ENCODE results near the gene EEF1AKMT3.

The EEF1AKMT3 gene

DNA sequence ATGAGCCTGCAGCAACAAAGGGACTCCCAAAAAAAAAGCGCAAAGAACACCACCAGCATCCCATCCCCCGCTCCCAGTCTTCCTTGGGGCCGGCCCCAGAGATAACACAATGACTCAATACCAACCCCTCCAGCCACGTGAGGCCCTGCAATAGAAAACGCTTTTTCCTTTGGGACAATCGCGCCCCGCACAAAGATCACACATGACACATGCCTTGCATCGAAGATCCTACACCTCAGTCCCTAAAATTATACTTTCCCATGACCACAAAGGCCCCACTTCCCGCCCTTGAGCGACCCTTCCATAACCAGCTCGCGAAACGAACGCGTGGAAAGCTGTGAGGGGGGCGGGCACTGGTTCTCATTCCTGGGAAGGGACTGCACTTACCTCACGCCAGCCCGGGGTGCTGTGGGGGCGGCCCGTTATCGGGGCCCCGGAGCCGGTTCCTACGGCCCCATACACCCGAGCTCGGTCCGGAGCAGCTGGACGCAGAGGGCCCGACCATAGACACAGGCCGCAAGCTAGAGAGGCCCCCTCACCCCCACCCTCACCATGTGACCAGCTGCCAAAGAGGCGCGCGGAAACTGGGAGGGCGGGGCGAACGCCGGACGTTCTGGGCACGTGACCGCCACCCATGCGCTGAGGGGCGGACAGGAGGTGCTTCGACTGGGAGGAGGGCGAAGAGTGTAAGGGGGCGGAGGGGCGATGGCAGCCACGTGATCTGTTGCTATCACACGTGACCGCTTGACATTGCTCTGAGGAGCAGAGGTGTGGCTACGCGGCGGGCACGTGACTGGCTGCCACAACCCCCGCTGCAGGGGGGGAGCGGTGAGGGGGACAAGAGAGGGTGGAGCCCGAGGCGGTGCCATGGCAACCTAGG is 20.4 kb upstream of the EEF1AKMT3 start, which contains the start of gene CDK4:
Gene CDK4 (minus strand): TSS at position 523 of the 880 bp plus-strand sequence. CDS start 593 bp downstream, outside the sequence.
- DNase-seq, result peak; percentile 97 to 98

DNA sequence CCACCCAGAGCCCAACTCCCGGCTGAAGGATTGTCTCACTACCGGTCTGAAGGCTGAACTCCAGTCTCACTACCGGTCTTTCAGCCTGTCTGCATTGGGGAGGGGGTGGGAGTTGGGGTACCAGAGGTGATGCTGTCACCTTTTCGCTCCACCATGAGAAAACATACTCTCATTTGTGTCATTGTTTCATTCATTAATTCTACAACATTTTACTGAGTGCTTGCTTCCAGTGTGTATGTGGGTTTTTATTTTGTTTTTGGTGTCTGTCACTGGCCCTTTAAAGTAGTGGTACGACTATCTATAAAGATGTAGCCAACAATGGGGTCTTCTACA is 19.8 kb upstream of the EEF1AKMT3 start:
- DNase-seq, result no peak

GRCh38 chr12:57753756-57754337 is 18.6 kb upstream of the EEF1AKMT3 start:
- DNase-seq, result no peak

GRCh38 chr12:57754411-57755193 is 17.8 kb upstream of the EEF1AKMT3 start, which contains the start of gene MARCHF9:
MARCHF9 (plus strand) TSS chr12:57755103; CDS start chr12:57755529, 426 bp downstream.
- peak; percentile 85 to 88 for DNase-seq

DNA sequence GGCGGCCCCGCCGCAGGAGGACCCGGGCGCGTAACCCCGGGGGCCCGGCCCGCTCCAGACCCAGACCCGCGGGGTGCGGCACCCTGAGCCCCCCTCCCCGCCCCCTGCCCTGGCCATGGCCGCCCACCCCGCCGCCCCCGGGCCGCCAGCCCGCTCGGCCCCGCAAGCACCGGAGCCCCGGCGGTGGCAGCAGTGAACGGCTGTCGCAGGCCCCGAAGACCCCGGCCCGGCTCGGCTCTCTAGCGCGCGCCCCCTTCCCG is 17.3 kb upstream of the EEF1AKMT3 start:
- DNase-seq, result no peak

GRCh38 chr12:57755454-57756372 is 16.7 kb upstream of the EEF1AKMT3 start:
- DNase-seq, result peak in 1 of 2 donors; percentile 43

DNA sequence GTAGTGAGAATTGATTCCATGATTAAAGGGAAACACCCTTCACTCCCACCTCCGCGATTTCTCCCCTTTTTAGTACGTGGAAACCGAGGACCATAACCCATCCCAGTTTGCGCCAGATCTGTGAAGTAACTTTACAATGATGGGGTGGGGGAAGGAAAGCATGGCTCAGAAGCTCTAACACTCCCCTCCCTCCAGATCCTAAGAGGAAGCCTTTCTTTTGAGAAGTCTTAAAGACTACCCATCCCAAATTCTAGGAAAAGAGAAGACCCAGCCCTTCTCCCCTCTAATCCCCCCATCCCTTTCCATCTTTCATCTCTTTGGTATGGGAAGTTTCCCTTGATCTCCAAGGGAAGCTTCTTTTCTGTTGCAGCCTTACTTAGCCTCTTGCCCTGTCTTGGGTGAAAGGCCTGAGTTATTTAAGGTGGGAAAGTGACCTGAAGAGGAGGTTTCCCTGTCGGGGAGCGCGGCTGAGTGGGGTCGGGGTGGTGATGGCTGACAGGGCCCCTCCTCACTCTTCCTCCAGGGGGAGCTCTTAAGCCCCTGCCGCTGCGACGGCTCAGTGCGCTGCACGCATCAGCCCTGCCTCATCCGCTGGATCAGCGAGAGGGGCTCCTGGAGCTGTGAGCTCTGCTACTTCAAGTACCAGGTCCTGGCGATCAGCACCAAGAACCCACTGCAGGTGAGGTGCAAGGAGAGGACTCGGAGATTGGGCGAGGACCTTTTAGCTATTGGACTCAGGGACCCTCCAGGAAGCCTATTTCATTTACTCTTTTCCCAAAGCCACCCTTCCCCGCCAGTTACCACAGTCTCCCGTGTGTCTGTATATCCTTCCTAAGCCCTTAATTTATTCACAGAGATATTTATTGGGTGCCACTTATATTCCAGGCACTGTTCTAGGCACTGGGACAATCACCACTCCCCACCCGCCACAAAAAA is 15.7 kb upstream of the EEF1AKMT3 start:
- DNase-seq, result peak; percentile 77 to 79

GRCh38 chr12:57757771-57758170 is 14.6 kb upstream of the EEF1AKMT3 start:
- DNase-seq, result no peak

GRCh38 chr12:57758552-57759359 is 13.7 kb upstream of the EEF1AKMT3 start:
- DNase-seq, result no peak

DNA sequence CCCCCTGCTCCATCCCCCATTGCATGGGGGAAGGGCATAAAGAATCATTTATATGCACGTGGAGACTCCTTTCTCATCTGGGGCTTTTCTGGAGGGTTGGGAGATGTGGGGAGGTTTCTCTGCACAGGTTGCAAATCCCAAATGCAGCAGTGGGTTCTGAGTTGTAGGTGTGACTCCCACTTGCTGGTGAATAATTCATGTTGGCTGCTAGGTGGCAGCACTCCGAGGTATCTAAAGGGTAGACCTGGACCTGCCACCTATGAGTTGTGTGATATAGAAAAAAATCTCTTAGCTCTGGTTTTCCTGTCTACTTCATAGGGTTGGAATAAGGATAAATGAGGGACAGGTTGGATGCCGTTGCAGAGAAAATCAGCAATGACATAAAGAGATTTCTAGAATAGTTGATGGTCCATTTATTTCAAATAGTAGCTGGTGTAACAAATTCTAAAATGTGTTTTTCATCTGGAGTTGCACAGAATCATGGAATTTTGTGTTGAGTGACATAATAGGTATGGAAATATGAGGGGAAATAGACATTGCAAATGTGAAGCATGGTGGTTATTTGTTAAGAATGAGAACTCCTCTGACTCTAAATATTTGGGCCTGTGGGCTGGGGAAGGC is 12.9 kb upstream of the EEF1AKMT3 start:
- peak in 1 of 2 donors; percentile 44 for DNase-seq

DNA sequence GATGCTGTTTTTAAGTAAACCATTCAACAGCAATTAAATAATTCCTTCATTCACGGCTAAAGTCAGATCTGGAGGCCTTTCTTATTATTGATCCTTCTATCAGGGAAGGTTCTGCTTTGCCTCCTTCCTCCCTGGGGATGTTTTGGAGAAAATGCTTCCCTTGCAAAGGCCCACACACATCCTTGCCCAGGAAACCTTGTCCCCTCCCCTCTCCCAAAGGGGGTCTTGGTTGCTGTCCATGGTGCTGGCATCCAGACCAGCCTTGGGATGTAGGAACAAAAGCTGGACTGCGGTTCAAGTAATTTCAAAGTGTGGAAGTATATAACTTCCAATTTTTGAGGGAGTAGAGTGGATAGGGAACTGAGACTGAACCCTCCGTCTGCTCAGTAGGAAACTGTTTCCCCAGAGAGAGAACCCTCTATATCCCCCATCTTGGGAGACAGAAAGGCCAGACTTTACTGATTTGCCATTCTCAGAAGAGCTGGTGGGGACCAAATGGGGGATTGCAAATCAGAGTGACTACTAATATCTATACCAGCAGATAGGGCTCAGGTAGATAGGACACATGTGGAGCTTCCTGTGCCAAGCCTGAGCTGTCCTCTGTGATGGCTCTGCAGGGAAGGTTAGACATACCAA is 11.9 kb upstream of the EEF1AKMT3 start:
- no peak for DNase-seq

DNA sequence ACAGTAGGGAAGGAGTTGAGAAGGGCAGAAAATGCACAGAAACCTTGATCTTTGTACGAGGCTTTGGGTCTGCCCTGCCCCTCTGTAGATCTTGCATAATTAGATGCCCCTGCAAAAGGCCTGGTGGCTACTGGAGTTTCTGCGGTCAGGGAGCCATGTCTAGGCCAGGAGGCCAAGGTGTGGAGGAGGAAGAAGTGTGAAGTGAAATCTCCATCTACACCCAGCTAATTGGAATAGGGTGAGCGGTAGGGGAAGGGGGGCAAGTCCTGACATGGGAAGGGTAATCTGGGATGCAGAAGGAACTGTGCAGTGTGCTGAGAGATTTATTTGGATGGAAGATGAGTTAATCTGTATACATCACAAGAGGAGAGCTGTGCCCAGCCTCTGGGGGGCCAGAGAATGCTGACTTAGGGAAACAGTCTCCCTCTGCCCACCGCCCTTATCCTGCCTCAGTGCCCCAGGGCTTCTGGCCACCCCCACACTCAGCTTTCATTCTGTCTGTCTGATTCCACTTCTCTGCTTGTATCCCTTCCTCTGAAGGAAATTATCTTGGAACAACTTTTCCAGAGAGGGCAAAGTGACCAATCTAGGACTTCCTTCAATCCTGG is 10.9 kb upstream of the EEF1AKMT3 start:
- DNase-seq, result no peak

DNA sequence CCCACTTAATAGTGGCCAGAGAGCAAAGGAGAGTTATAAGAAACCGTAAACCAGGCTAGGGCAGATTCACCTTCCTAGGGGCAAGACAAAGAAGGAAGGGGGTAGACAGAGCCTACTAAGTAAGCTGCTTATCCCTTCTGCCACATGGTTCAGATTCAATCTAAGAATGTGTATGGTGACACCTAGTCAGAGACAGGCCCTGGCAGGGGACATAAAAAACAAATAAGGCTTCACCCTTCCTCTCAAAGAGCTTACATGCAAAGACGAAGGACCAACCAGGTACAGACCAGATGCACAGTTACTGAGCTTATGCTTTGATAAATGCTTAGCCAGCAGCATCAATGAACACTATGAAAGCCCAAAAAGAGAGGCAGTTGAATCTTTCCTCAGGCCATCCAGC is 10.0 kb upstream of the EEF1AKMT3 start:
- DNase-seq, result no peak

DNA sequence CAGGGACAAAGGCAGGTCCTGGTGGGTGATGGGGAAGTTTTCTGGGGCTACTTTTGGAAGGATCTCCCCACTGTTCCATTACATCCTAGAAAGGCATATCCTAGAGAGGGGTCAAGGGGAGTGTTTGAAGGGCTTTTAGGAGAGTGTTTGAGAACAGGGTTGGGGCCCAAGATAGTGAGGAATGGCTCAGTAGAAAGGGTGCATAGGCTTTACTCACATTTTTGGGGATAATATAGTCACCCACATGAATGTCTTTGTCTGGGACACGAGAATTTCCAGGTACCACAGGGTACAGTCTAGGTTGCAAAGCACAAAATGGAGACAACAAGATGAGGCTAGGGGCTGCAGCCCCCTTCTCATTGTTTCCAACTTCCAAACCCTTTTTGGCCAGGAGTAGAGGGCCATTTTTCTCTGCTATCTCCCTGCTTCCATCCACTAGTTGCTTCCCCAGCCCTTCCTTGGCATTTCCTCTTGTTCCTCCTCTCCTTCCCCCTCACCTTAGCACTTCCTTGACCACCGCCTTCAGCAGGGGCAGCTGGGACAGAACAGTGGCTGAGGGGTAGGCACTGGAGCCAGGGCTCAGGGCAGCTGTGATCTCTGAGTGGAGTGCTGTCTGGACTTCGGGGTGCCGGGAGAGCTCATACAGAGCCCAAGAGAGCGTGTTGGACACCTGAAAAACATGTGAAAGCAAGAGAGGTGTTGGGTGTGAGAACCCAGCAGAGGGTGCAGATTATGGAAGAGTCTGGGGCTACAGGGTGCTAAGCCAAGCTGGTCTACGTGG is 8.3 kb upstream of the EEF1AKMT3 start:
- no peak for DNase-seq

DNA sequence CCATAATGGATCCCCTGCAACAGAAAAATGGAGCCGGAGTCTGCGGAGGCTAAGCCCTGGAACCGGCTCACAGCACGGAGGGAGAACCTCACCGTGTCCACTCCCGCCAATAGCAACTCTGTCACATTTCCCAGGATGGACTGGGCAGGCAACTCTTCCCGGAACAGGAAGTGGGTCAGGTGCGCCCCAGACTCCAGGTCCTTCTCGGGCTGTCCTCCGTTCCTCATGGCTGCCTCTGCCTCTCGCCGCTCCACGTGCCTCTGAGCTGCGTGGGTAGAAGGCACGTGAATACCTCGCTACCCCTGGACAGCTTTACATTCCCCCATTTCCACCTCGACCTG is 7.8 kb upstream of the EEF1AKMT3 start:
- DNase-seq, result peak in 1 of 2 donors; percentile 51

DNA sequence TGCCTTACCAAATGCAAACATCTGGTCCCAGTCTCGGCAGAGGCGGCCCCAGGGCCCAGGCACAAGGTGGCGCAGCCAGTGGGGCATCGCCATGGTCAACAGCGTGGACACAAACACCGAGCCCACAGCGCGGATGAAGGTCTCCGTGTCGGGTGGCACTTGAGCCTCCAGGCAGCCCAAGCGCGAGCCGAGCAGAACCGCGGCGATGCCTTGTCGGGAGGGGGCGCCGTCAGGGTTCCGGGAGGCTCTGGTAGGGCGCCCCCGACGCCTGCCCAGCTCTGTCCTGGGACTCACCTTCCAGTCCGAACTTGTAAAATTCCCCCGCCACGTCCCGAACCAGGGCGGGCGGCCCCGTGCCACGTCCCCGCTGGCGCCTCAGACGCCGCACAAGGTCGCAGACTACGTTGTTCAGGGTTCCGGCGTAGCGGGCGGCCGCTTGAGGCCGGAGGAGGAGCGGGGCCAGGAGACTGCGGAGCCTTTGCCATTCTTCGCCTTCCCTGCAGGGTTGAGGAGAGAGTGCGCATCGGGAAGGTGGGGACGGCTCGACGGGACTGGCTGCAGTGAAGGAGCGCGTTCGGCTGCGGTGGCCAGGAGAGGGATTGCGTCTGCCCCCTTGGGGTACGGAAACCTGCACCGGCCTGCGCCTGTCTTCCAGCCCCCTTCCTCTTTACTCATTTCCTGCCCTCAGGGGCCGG is 7.3 kb upstream of the EEF1AKMT3 start:
- DNase-seq, result peak; percentile 65 to 74

DNA sequence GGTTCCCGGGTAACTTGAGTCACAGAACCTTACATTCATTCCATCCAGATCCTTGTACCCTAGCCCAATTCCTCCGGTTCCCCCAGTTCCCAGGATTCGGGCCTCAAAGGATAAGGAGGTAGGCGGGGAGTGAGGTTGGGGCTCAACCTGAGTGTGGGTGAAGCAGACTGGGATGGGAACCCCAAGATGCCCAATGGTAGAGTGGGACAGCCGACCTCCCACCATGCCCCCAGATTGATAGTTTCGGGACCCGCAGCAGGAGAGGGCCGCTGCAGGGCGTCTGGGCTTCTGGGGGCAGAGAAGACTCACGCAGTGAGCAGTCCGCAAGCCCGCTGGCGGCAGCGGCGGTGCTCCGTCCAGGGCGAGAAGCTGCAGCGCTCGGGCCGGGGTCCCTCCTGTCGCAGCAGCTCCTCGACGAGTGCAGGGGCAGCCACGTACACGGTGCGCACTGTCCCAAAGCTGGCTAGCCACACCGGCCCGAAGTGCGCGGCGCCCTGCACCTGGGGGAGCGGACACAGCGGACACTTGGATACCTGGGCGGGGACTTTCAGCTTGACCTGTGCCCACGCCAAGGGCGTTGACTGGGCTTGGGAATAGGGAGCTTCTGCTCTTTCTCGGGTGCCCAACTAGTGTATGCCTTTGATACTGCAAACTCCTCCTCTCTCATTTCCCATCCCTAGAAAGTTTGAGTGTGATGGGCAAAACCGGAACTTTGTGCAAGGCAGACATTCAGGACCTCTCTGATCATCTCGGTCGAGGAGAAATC is 6.5 kb upstream of the EEF1AKMT3 start:
- DNase-seq, result peak in 1 of 2 donors; percentile 33
